ENCODE measurements around the gene IPO9. TPM values are rescaled to one million over a fixed set of nuclear protein-coding genes. Genes with fewer than 3 reads are reported as not detected.
"Not testable (repeated sequence)": the region's sequence is repeated elsewhere in the genome, so short reads cannot be mapped to it uniquely, and the experiment has no call there.

The IPO9 gene
- total RNA-seq, 2 donors from 2014 or later: 16.9 to 18.9 TPM

GRCh38 chr1:201851949-201852348, 23.0 kb downstream of the IPO9 start:
- 60% methylated on average over 1 of the region's 1 CpG for WGBS
- intact Hi-C loops (cut with DNase I): no loop called here
- no peaks in the 10 kb centered on the region for H3K27me3 ChIP-seq (replicated peaks; ENCODE audit: insufficient read depth)
- no peak for TF ChIP-seq POLR2AphosphoS5 (IDR thresholded peaks at IDR 0.05)
- no peak for TF ChIP-seq CTCF (IDR thresholded peaks at IDR 0.05)
- no peak for TF ChIP-seq POLR2A (IDR thresholded peaks at IDR 0.05)
- no peak overlapping the region for H3K27ac ChIP-seq
- no peaks in the 10 kb centered on the region for H3K9me3 ChIP-seq
- no peaks in the 10 kb centered on the region for H3K4me1 ChIP-seq (replicated peaks)
- no peak overlapping the region for H3K4me3 ChIP-seq
- H3K36me3 ChIP-seq: peaks cover 0 to 21% of the 10 kb centered on the region in 2 donors
- DNase-seq (ENCODE audit: low spot score): no peak

GRCh38 chr1:201856722-201857121, 27.8 kb downstream of the IPO9 start:
- H3K4me1 ChIP-seq (replicated peaks); H3K4me3 ChIP-seq; intact Hi-C loops (cut with DNase I); DNase-seq (ENCODE audit: low spot score); H3K27ac ChIP-seq; H3K27me3 ChIP-seq (replicated peaks; ENCODE audit: insufficient read depth); H3K9me3 ChIP-seq: not testable (repeated sequence)
- peaks cover 0 to 21% of the 10 kb centered on the region in 2 donors for H3K36me3 ChIP-seq
- 91% methylated on average over 2 of the region's 2 CpGs for WGBS

GRCh38 chr1:201859424-201859823, 30.5 kb downstream of the IPO9 start:
- Histone ChIP-seq H3K4me3 (no peak overlapping the region), H3K9me3 (no peaks in the 10 kb centered on the region), H3K36me3 (peaks cover 0 to 4% of the 10 kb centered on the region in 2 donors), H3K27me3 (replicated peaks; ENCODE audit: insufficient read depth) (no peaks in the 10 kb centered on the region), H3K4me1 (replicated peaks) (no peaks in the 10 kb centered on the region), H3K27ac (no peak overlapping the region)
- DNase-seq (ENCODE audit: low spot score): no peak
- intact Hi-C loops (cut with DNase I): no loop called here
- TF ChIP-seq POLR2A (IDR thresholded peaks at IDR 0.05) (no peak), POLR2AphosphoS5 (IDR thresholded peaks at IDR 0.05) (no peak), CTCF (IDR thresholded peaks at IDR 0.05) (no peak)
- WGBS: 84% methylated on average over 5 of the region's 5 CpGs

- Histone ChIP-seq H3K27ac (no peak overlapping the region), H3K4me1 (replicated peaks) (no peaks in the 10 kb centered on the region), H3K27me3 (replicated peaks; ENCODE audit: insufficient read depth) (no peaks in the 10 kb centered on the region), H3K9me3 (no peaks in the 10 kb centered on the region), H3K4me3 (no peak overlapping the region), H3K36me3 (no peaks in the 10 kb centered on the region)
- no peak for DNase-seq (ENCODE audit: low spot score)
- TF ChIP-seq CTCF (IDR thresholded peaks at IDR 0.05) (no peak), POLR2A (IDR thresholded peaks at IDR 0.05) (no peak), POLR2AphosphoS5 (IDR thresholded peaks at IDR 0.05) (no peak)
- intact Hi-C loops (cut with DNase I): no loop called here
- 91% methylated on average over 7 of the region's 7 CpGs for WGBS
These were observed 32.5 kb downstream of the IPO9 start for GRCh38 chr1:201861448-201861847.

GRCh38 chr1:201870397-201870796, 41.4 kb downstream of the IPO9 start:
- Histone ChIP-seq H3K4me1 (replicated peaks) (no peaks in the 10 kb centered on the region), H3K36me3 (peaks cover 4 to 16% of the 10 kb centered on the region in 2 donors), H3K27ac (no peak overlapping the region), H3K9me3 (no peaks in the 10 kb centered on the region), H3K27me3 (replicated peaks; ENCODE audit: insufficient read depth) (no peaks in the 10 kb centered on the region), H3K4me3 (no peak overlapping the region)
- WGBS: 92% methylated on average over 10 of the region's 10 CpGs
- intact Hi-C loops (cut with DNase I): no loop called here
- no peak for TF ChIP-seq POLR2AphosphoS5 (IDR thresholded peaks at IDR 0.05)
- TF ChIP-seq POLR2A (IDR thresholded peaks at IDR 0.05): no peak
- no peak for TF ChIP-seq CTCF (IDR thresholded peaks at IDR 0.05)
- no peak for DNase-seq (ENCODE audit: low spot score)

Data from prostate gland (tissue), 2 donors.